G401.6 (cell line): ENCODE data around the gene ANO1.

Source experiments
- FAIRE-seq: peaks from 2 replicates; lab custom pipeline; 2012; peaks lifted over from hg19 to GRCh38; lab: Jason Lieb, UNC

ANO1 gene

GRCh38 chr11:70072861-70073755, 5.0 kb upstream of the ANO1 start:
- no peak for FAIRE-seq

GRCh38 chr11:70073871-70074371, 4.2 kb upstream of the ANO1 start:
- FAIRE-seq: no peak

- FAIRE-seq: no peak
Observed at GRCh38 chr11:70074746-70075145, 3.4 kb upstream of the ANO1 start.

- FAIRE-seq: no peak
Observed at GRCh38 chr11:70075836-70076235, 2.3 kb upstream of the ANO1 start.

- FAIRE-seq: no peak
Observed at GRCh38 chr11:70076461-70076931, 1.6 kb upstream of the ANO1 start.

GRCh38 chr11:70077411-70078094, 564 bp upstream of the ANO1 start:
- no peak for FAIRE-seq

- FAIRE-seq: no peak
Observed at GRCh38 chr11:70078781-70079616, 882 bp downstream of the ANO1 start.

- FAIRE-seq: no peak
Observed at GRCh38 chr11:70079691-70080090, 1.6 kb downstream of the ANO1 start.

- FAIRE-seq: no peak
Observed at GRCh38 chr11:70080763-70081162, 2.6 kb downstream of the ANO1 start.

GRCh38 chr11:70082829-70083228, 4.7 kb downstream of the ANO1 start:
- FAIRE-seq: no peak

GRCh38 chr11:70084046-70084984, 6.2 kb downstream of the ANO1 start:
- FAIRE-seq: no peak

- no peak for FAIRE-seq
Observed at GRCh38 chr11:70085815-70086769, 8.0 kb downstream of the ANO1 start.

- no peak for FAIRE-seq
Observed at GRCh38 chr11:70087446-70088167, 9.5 kb downstream of the ANO1 start.

- FAIRE-seq: no peak
Observed at GRCh38 chr11:70088735-70089250, 10.7 kb downstream of the ANO1 start.

- no peak for FAIRE-seq
Observed at GRCh38 chr11:70089631-70090030, 11.5 kb downstream of the ANO1 start.

- no peak for FAIRE-seq
Observed at GRCh38 chr11:70090961-70091381, 12.9 kb downstream of the ANO1 start.

- FAIRE-seq: no peak
Observed at GRCh38 chr11:70091638-70092037, 13.5 kb downstream of the ANO1 start.

- FAIRE-seq: no peak
Observed at GRCh38 chr11:70092959-70093715, 15.0 kb downstream of the ANO1 start.
